HG02642 (cell line): ENCODE results near the gene SYT13.

Source experiments
- ATAC-seq: cut with Tn5 transposase; IDR thresholded peaks from one replicate; pipeline ENCODE4 v1.9.1; 2021; ENCODE audit warnings: mild to moderate bottlenecking; ENCODE audit not compliant: unreplicated experiment, poor library complexity

SYT13 gene

GRCh38 chr11:45275828-45276227 lies 10.3 kb downstream of the SYT13 start:
- ATAC-seq: no peak

- no peak for ATAC-seq
These were observed 11.9 kb downstream of the SYT13 start for GRCh38 chr11:45274206-45274605.

GRCh38 chr11:45273509-45273908 lies 12.6 kb downstream of the SYT13 start:
- ATAC-seq: no peak

GRCh38 chr11:45272701-45273100 lies 13.4 kb downstream of the SYT13 start:
- ATAC-seq: no peak

GRCh38 chr11:45270946-45271716 lies 15.0 kb downstream of the SYT13 start:
- ATAC-seq: no peak

- no peak for ATAC-seq
These were observed 16.5 kb downstream of the SYT13 start for GRCh38 chr11:45269678-45270077.

GRCh38 chr11:45267652-45268299 lies 18.4 kb downstream of the SYT13 start:
- no peak for ATAC-seq

GRCh38 chr11:45267052-45267451 lies 19.1 kb downstream of the SYT13 start:
- no peak for ATAC-seq

- ATAC-seq: no peak
These were observed 19.5 kb downstream of the SYT13 start for GRCh38 chr11:45266676-45267020.

GRCh38 chr11:45265969-45266675 lies 20.0 kb downstream of the SYT13 start:
- no peak for ATAC-seq

GRCh38 chr11:45264839-45265515 lies 21.2 kb downstream of the SYT13 start:
- no peak for ATAC-seq

- ATAC-seq: no peak
These were observed 22.4 kb downstream of the SYT13 start for GRCh38 chr11:45263773-45264172.

- ATAC-seq: no peak
These were observed 23.2 kb downstream of the SYT13 start for GRCh38 chr11:45262900-45263299.

GRCh38 chr11:45260071-45260470 lies 26.1 kb downstream of the SYT13 start:
- no peak for ATAC-seq

- no peak for ATAC-seq
These were observed 26.5 kb downstream of the SYT13 start for GRCh38 chr11:45259592-45259991.

GRCh38 chr11:45258982-45259530 lies 27.1 kb downstream of the SYT13 start:
- no peak for ATAC-seq

- ATAC-seq: no peak
These were observed 32.1 kb downstream of the SYT13 start for GRCh38 chr11:45254070-45254469.

GRCh38 chr11:45253640-45254039 lies 32.5 kb downstream of the SYT13 start:
- ATAC-seq: no peak

- no peak for ATAC-seq
These were observed 33.3 kb downstream of the SYT13 start for GRCh38 chr11:45252877-45253276.

GRCh38 chr11:45252134-45252856 lies 33.8 kb downstream of the SYT13 start:
- ATAC-seq: no peak
